H1 (cell line): ENCODE results near the gene UBE2D2. TPM values are rescaled to one million over a fixed set of nuclear protein-coding genes. Genes with fewer than 3 reads are reported as not detected.

Source experiments
- ASH2L ChIP-seq: fragments of 200-600, 300-600 bp; sonication (generic); IDR thresholded peaks from one replicate; pipeline ENCODE4 v1.7.1; 2017; ENCODE audit warnings: low read length
- BRCA1 ChIP-seq: IDR thresholded peaks from 2 replicates; pipeline ENCODE4 v1.6.1; 2012; ENCODE audit warnings: low read depth, low read length, improper control_type of control experiment
- CBX8 ChIP-seq: fragments of 300-800, 300-1000 bp; sonication (generic); IDR thresholded peaks from 2 replicates; pipeline ENCODE4 v1.7.1; 2016; ENCODE audit warnings: low read depth, low read length, borderline replicate concordance
- FOSL1 ChIP-seq: IDR thresholded peaks from 2 replicates; pipeline ENCODE4 v1.6.1; 2011; ENCODE audit warnings: mild to moderate bottlenecking, low read depth, low read length, moderate library complexity; ENCODE audit not compliant: insufficient read depth
- KDM5A ChIP-seq: fragments of 200-600 bp; IDR thresholded peaks from 2 replicates; pipeline ENCODE4 v1.7.1; 2012; ENCODE audit warnings: mild to moderate bottlenecking, low read length, inconsistent platforms, mixed read lengths
- RAD21 ChIP-seq, 2 experiments: IDR thresholded peaks in 1 of 2; conservative IDR thresholded peaks in 1 of 2; 2 replicates each; pipeline ENCODE4 v1.6.1; 2011; ENCODE audit warnings: low read depth in 2 of 2, low read length in 2 of 2, improper control_type of control experiment in 1 of 2, inconsistent platforms in 1 of 2, mild to moderate bottlenecking in 1 of 2, moderate library complexity in 1 of 2
- RFX5 ChIP-seq: IDR thresholded peaks from 2 replicates; pipeline ENCODE4 v1.6.1; 2011; ENCODE audit warnings: low read depth, low read length, improper control_type of control experiment, borderline replicate concordance
- SRF ChIP-seq: IDR thresholded peaks from 2 replicates; pipeline ENCODE4 v1.6.1; 2011; ENCODE audit warnings: mild to moderate bottlenecking, low read depth, low read length, moderate library complexity
- polyA plus RNA-seq, 7 experiments: library from polyadenylated mRNA; depleted of rRNA in 3 of 7; stranded (reverse) in 5 of 7; unstranded in 2 of 7; fragments of >200 nt in 5 of 7; fragments of 200-250 nt in 2 of 7; gene quantifications; 1 replicate in 5 of 7; 2 replicates in 1 of 7; 4 replicates in 1 of 7; pipeline versions ENCODE4 v1.2.1 to v1.2.3, GENCODE V29; 2011 to 2013; ENCODE audit warnings: missing spikeins in 2 of 7, mixed read lengths in 2 of 7
- total RNA-seq: library from RNA; stranded (reverse); fragmentation: NEBNext Ultra II Directional; extraction: Animal tissue kit (Norgen Biotek cat#: 25700); gene quantifications from 2 replicates; pipeline ENCODE4 v1.2.1, GENCODE V29; 2021

The UBE2D2 gene
- total and polyA plus RNA-seq, 2 of the 8 experiments (the other 6 are each of a cell fraction or from before 2014, with no cell fraction given), result 66.9 to 203 TPM

DNA sequence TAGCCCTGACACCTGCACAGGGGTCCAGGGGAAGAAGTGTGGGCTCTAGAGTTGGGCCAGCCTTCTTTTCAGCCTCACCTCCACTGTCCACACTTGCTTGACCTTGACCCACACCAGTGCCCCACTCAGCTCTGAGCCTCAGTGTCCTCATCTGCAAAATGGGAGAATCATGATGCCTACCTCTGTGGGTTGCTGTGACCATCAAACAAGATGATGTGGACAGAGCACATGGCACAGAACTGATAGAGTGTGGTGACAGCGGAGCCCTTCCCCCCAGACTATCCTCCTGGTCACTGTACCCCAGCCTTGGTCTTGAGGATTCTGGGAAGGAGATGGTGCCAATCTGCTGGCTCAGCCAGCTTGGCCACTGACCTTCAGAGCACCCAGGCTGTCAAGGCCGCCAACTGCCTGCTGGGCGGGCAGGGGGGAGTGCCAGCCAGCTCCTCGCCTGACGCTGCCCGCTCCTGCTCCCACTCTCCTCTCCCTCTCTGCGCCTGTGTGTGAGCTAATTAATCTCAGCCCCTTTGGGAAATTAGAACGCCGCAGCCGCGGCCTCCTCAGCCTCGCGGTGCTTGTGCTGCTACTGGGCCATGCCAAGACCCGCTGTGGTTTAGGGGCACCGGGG, 103.7 kb downstream of the UBE2D2 start (continued):
- TF ChIP-seq ASH2L (no peak), KDM5A (no peak), RFX5 (no peak), RAD21 (IDR thresholded peaks at IDR 0.05 in 1 of 2, conservative IDR thresholded peaks at IDR 0.05 in 1 of 2; ENCODE audit: low read depth in 2 of 2, low read length in 2 of 2) (no peak), BRCA1 (no peak), CBX8 (no peak), SRF (no peak), FOSL1 (no peak)
